Memory B cell (primary cell): ENCODE data around the gene ELMO3.

Experiments used
- ATAC-seq: fragments of 150-1000 bp; cut with Tn5 transposase; 2 replicates; pipeline ENCODE4 v1.10.0; 2021; ENCODE audit warnings: low read depth, mild to moderate bottlenecking, moderate library complexity
- DNase-seq, 2 donors: peaks; one replicate each; pipeline ENCODE4 v3.0.0; 2022; ENCODE audit warnings: low spot score in 2 of 2
- H3K27ac Mint-ChIP-seq: one replicate; pipeline ENCODE4 v1.8.0; 2022; ENCODE audit warnings: mild to moderate bottlenecking, moderate library complexity, mixed read lengths
- H3K27me3 Mint-ChIP-seq: one replicate; pipeline ENCODE4 v1.8.0; 2022; ENCODE audit warnings: mixed read lengths
- H3K36me3 Mint-ChIP-seq: one replicate; pipeline ENCODE4 v1.8.0; 2022; ENCODE audit warnings: mild to moderate bottlenecking, mixed read lengths
- H3K4me1 Mint-ChIP-seq: one replicate; pipeline ENCODE4 v1.8.0; 2022; ENCODE audit warnings: mixed read lengths
- H3K4me3 Mint-ChIP-seq: one replicate; pipeline ENCODE4 v1.8.0; 2022; ENCODE audit warnings: mild to moderate bottlenecking, moderate library complexity, mixed read lengths
- H3K9me3 Mint-ChIP-seq: one replicate; pipeline ENCODE4 v1.8.0; 2022; ENCODE audit warnings: mixed read lengths

The ELMO3 gene

GRCh38 chr16:67237396-67238277 is 38.7 kb downstream of the ELMO3 start:
- H3K9me3 Mint-ChIP-seq = peaks cover 2% of the 10 kb centered on the region
- no peak for DNase-seq
- H3K27ac Mint-ChIP-seq = no peak overlapping the region
- peaks cover 23% of the 10 kb centered on the region for H3K36me3 Mint-ChIP-seq
- no peaks in the 10 kb centered on the region for H3K27me3 Mint-ChIP-seq
- H3K4me3 Mint-ChIP-seq = no peak overlapping the region
- no peak for ATAC-seq
- H3K4me1 Mint-ChIP-seq = peaks cover 10% of the 10 kb centered on the region

- Mint-ChIP-seq H3K4me3 (no peak overlapping the region), H3K9me3 (peaks cover 2% of the 10 kb centered on the region), H3K27ac (no peak overlapping the region), H3K36me3 (peaks cover 23% of the 10 kb centered on the region), H3K27me3 (no peaks in the 10 kb centered on the region), H3K4me1 (peaks cover 10% of the 10 kb centered on the region)
- ATAC-seq (no peak), DNase-seq (no peak)
Measured at GRCh38 chr16:67238278-67238575, 39.3 kb downstream of the ELMO3 start.

GRCh38 chr16:67238806-67239470 is 40.0 kb downstream of the ELMO3 start:
- no peak for ATAC-seq
- Mint-ChIP-seq H3K27ac (no peak overlapping the region), H3K4me1 (peaks cover 11% of the 10 kb centered on the region), H3K9me3 (peaks cover 2% of the 10 kb centered on the region), H3K4me3 (no peak overlapping the region), H3K27me3 (no peaks in the 10 kb centered on the region), H3K36me3 (peaks cover 19% of the 10 kb centered on the region)
- no peak for DNase-seq

GRCh38 chr16:67240506-67240905 is 41.6 kb downstream of the ELMO3 start:
- Mint-ChIP-seq H3K27me3 (no peaks in the 10 kb centered on the region), H3K4me3 (no peak overlapping the region), H3K36me3 (peaks cover 19% of the 10 kb centered on the region), H3K27ac (no peak overlapping the region), H3K4me1 (peaks cover 23% of the 10 kb centered on the region), H3K9me3 (peaks cover 2% of the 10 kb centered on the region)
- no peak for ATAC-seq
- no peak for DNase-seq

GRCh38 chr16:67241008-67241900 is 42.3 kb downstream of the ELMO3 start:
- ATAC-seq = no peak
- Mint-ChIP-seq H3K4me3 (no peak overlapping the region), H3K4me1 (peaks cover 19% of the 10 kb centered on the region), H3K9me3 (no peaks in the 10 kb centered on the region), H3K27me3 (no peaks in the 10 kb centered on the region), H3K27ac (no peak overlapping the region), H3K36me3 (peaks cover 16% of the 10 kb centered on the region)
- DNase-seq = no peak

GRCh38 chr16:67242138-67242730 is 43.3 kb downstream of the ELMO3 start:
- H3K27ac Mint-ChIP-seq = no peak overlapping the region
- peaks cover 18% of the 10 kb centered on the region for H3K4me1 Mint-ChIP-seq
- ATAC-seq (no peak), DNase-seq (no peak)
- H3K4me3 Mint-ChIP-seq = no peak overlapping the region
- no peaks in the 10 kb centered on the region for H3K9me3 Mint-ChIP-seq
- H3K36me3 Mint-ChIP-seq = peaks cover 12% of the 10 kb centered on the region
- H3K27me3 Mint-ChIP-seq = no peaks in the 10 kb centered on the region

- peaks cover 2% of the 10 kb centered on the region for H3K36me3 Mint-ChIP-seq
- peak overlapping the region; percentile 53 for H3K27ac Mint-ChIP-seq
- H3K9me3 Mint-ChIP-seq = no peaks in the 10 kb centered on the region
- ATAC-seq (no peak), DNase-seq (no peak)
- no peak overlapping the region for H3K4me3 Mint-ChIP-seq
- no peaks in the 10 kb centered on the region for H3K27me3 Mint-ChIP-seq
- peaks cover 27% of the 10 kb centered on the region for H3K4me1 Mint-ChIP-seq
Measured at GRCh38 chr16:67243481-67243880, 44.5 kb downstream of the ELMO3 start.

- Mint-ChIP-seq H3K27me3 (peaks cover 3% of the 10 kb centered on the region), H3K36me3 (no peaks in the 10 kb centered on the region), H3K9me3 (no peaks in the 10 kb centered on the region), H3K4me3 (peak overlapping the region; percentile 72), H3K27ac (peak overlapping the region; percentile 53), H3K4me1 (peaks cover 31% of the 10 kb centered on the region)
- DNase-seq (peak; percentile 63 to 68), ATAC-seq (peak; percentile 72)
Measured at GRCh38 chr16:67244387-67245185, 45.7 kb downstream of the ELMO3 start.

GRCh38 chr16:67245186-67245585 is 46.3 kb downstream of the ELMO3 start:
- Mint-ChIP-seq H3K4me1 (peaks cover 34% of the 10 kb centered on the region), H3K4me3 (peak overlapping the region; percentile 72), H3K36me3 (no peaks in the 10 kb centered on the region), H3K9me3 (no peaks in the 10 kb centered on the region), H3K27ac (peak overlapping the region; percentile 53), H3K27me3 (peaks cover 8% of the 10 kb centered on the region)
- DNase-seq (no peak), ATAC-seq (no peak)

GRCh38 chr16:67245674-67246080 is 46.7 kb downstream of the ELMO3 start:
- DNase-seq (no peak), ATAC-seq (no peak)
- H3K36me3 Mint-ChIP-seq = no peaks in the 10 kb centered on the region
- H3K27me3 Mint-ChIP-seq = peaks cover 9% of the 10 kb centered on the region
- H3K27ac Mint-ChIP-seq = no peak overlapping the region
- H3K9me3 Mint-ChIP-seq = no peaks in the 10 kb centered on the region
- H3K4me3 Mint-ChIP-seq = peak overlapping the region; percentile 81
- H3K4me1 Mint-ChIP-seq = peaks cover 35% of the 10 kb centered on the region

- H3K36me3 Mint-ChIP-seq = no peaks in the 10 kb centered on the region
- H3K4me3 Mint-ChIP-seq = peak overlapping the region; percentile 81
- peaks cover 9% of the 10 kb centered on the region for H3K27me3 Mint-ChIP-seq
- H3K4me1 Mint-ChIP-seq = peaks cover 35% of the 10 kb centered on the region
- H3K9me3 Mint-ChIP-seq = no peaks in the 10 kb centered on the region
- ATAC-seq (no peak), DNase-seq (peak; percentile 21 to 53)
- H3K27ac Mint-ChIP-seq = no peak overlapping the region
Measured at GRCh38 chr16:67246081-67246755, 47.3 kb downstream of the ELMO3 start.

- peaks cover 35% of the 10 kb centered on the region for H3K4me1 Mint-ChIP-seq
- peak overlapping the region; percentile 25 for H3K27ac Mint-ChIP-seq
- no peaks in the 10 kb centered on the region for H3K36me3 Mint-ChIP-seq
- ATAC-seq = peak; percentile 2
- H3K27me3 Mint-ChIP-seq = peaks cover 11% of the 10 kb centered on the region
- peak in 1 of 2 donors; percentile 21 for DNase-seq
- peak overlapping the region; percentile 81 for H3K4me3 Mint-ChIP-seq
- H3K9me3 Mint-ChIP-seq = no peaks in the 10 kb centered on the region
Measured at GRCh38 chr16:67246756-67247191, 47.8 kb downstream of the ELMO3 start.
